ENCODE data around the gene THRAP3.
A peak's percentile ranks its signal among the peaks of the same experiment; 100 is the strongest.

Gene THRAP3

DNA sequence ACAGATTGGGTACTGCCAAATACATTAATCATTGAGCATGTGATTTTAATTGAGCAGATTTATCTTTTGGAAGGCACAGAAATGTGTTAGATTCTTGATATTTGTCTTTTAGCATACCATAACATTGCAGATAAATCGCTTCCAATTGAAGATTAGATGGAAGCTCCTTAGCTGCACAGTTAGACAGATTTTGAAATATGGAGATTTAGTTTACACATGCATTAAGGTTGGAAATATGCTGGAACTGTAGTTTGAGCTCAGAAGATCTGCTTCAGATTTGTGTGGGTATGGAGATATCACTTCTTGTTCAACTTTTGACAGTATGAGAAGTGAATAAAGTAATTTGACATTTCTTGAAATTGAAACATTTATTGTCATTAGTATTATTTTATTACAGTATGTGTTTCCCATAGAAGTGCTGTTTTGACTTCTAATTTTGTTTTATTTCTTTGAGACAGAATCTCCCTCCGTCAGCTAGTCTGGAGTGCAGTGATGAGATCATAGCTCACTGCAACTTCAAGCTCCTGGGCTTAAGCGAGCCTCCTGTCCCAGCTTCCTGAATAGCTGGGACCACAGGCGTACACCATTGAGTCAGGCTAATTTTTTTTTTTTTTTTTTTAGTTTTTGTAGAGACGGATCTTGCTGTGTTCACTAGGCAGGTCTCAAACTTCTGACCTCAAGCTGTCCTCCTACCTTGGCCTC, 29.1 kb downstream of the THRAP3 start:
- no peak for DNase-seq

DNA sequence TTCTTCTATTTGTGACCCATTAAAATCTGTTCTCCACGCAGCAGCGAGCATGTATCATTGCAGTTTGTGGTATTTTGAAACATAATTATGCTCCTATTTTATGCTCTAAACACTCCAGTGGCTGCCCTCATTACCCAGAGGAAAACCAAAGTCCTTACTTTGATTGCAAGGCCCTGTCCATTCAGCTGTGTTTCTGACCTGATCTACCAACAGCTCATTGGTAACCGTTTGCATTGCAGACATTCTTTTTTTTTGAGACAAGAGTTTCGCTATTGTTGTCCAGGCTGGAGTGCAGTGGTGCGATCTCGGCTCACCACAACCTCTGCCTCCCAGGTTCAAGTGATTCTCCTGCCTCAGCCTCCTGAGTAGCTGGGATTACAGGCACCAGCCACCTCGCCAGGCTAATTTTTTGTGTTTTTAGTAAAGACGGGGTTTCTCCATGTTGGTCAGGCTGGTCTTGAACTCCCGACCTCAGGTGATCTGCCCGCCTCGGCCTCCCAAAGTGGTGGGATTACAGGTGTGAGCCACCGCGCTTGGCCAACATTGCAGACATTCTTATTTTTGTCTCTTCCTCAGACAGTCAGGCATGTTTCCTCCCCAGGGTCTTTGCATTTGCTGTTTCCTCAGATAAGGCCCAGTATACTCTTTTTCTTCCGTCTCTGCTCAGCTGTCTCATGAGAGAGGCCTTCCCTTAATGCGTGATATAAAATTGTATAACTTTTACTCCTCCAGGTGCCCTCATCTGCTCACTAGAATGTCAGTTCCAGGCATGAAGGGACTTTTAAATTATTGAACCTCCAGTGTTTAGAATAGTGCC, 32.5 kb downstream of the THRAP3 start:
- no peak for DNase-seq

DNA sequence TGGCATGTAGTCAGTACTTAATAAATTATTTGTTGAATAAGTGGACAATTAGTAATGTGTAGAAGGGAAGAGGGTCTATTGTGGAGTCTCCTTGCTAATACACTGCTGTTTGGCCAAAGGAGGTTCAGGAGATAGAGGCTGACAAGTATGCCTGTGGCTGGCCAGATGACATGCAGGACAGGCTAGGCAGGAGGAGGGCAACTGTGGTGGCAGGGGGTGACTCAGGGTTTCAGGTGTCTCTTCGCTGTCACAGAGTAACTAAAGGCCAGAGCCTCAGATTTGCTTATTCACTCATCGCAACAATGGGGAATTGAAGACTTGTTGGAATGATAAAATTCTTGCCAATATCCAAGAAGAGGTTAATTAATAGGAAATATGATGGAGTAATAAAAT, 33.1 kb downstream of the THRAP3 start:
- no peak for DNase-seq

DNA sequence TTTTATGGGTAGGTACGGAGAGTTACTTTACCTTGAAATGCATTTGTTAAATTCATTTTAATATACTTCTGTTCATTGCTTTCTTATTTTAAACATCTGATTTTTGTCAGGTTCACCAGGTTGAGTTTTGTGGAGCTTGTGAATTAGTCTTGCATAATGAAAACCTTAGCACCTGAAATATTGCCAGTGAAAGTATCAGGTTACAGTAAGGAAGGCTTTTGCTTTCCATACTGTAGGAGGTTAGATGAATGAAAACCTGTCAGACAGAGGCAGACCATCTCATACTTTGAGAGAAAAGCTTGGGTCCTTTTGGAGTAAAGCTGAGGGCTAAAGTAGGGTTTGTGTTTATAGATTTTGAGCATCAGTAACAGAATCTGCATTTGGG, 34.7 kb downstream of the THRAP3 start:
- DNase-seq, result no peak

- no peak for DNase-seq
These were observed 44.7 kb downstream of the THRAP3 start for GRCh38 chr1:36268981-36269380.

DNA sequence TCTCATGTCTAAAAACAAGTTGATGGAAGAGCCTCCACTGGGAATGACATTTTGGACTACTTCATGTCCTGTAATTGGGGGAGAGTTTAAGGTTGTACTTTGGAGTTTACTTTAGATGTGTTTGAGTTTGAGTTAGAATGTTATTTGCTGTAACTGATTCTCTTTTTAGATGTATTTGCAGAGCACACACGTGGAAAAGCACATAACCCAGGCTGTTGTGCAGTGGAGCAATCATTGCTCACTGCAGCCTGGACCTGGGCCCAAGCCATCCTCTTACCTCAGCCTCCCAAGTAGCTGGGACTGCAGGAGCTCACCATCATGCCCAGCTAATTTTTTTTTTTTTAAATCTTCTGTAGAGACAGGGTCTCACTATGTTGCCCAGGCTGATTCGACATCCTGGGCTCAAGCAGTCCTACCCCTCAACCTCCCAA, 45.2 kb downstream of the THRAP3 start:
- no peak for DNase-seq

DNA sequence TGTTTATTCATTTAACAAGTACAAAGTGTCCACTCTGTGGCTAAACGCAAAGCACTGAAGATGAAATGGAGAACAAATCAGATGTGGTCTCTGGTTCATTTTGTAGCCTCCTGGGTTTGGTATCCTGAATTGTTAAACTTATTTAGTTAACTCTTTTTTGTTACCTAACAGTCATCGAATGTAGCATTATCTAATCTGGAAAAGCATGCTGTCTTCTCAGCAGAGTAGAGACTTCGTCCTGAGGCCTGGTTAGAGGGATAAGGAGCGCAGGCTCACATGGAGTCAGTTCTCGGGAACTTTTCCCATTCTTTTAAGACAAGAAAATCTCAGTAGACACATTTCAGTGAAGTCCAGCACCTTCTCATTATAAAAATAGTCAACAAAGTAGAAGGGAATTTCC, 48.8 kb downstream of the THRAP3 start:
- DNase-seq, result no peak

DNA sequence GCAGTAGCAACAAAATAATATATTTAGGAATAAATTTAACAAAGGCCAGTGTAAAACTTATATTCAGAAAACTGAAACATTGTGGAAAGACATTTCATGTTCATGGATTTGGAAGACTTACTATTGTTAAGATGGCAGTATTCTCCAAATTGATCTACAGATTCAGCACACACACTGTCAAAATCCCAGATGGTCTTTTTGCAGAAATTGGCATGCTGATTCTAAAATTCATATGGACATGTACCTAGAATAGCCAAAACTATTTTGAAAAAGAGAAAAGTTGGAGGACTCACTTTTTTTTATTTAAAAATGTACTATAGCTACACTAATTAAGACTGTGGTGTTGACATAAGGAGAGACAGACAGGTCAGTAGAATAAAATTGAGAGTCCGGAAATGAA, 50.0 kb downstream of the THRAP3 start:
- no peak for DNase-seq

DNA sequence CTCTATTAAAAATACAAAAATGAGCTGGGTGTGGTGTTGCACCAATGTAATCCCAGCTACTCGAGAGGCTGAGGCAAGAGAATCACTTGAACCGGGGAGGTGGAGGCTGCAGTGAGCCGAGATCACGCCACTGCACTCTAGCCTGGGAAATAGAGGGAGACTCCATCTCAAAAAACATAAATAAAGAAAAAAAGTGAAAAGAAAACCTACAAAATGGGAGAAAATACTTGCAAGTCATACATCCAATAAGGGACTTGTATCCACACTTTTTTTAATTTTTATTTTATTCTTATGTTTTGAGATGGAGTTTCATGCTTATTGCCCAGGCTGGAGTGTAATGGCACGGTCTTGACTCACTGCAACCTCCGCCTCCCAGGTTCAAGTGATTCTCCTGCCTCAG, 52.4 kb downstream of the THRAP3 start:
- DNase-seq, result no peak

DNA sequence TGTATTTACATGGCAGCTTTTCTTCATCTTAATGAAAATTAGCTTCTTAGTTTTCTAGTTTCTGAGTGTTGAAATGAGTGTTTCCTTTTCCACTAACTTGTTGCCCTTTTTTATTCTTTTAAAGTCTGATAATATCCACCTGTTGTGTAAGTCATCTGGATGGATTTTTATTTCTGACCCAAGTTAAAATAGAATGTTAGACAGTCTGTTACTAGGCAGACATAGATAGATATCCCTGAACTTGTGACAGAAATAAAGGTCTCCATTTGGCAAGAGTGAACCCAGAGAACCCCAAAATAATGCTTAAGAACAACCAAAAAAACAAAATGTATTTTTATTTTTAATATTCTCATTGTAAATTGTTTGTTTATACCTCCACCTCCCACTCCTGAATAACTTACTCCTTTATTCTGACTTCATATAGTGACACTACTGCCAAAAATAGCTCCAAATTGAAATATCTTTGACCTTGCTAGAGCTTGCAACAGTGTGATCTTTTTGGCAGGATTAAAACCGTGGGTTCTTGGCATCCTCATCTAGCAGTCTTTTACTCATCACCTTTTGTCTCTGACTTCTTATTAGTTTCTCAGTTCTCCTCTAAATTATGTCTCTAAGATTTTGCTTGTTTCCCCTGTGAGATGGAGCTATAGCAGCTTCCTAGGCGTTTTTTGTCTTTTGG, 55.0 kb downstream of the THRAP3 start:
- no peak for DNase-seq

DNA sequence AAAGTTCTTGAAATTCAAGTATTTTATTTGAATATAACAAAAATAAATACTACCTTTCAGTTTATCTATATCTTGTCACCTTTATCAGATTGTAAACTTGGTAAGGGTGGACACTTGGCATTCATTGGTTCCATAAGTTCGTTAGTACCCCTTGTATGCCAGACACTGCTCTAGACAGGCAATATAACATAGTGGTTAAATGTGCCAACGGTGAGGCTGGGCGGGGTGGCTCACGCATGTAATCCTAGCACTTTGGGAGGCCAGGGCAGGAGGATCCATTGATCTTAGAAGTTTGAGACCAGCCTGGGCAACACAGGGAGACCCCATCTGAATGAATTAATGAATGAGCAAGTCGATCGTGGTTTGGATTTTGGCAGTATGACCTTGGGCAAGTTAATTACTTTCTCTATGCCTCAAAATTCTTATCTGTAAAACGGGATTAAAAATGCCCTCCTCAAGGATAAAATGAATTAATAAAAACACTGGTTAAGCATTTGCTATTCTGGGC, 55.6 kb downstream of the THRAP3 start:
- DNase-seq, result no peak

- DNase-seq, result no peak
These were observed 59.8 kb downstream of the THRAP3 start for GRCh38 chr1:36284061-36284460.

- no peak for DNase-seq
These were observed 60.3 kb downstream of the THRAP3 start for GRCh38 chr1:36284517-36284916.

DNA sequence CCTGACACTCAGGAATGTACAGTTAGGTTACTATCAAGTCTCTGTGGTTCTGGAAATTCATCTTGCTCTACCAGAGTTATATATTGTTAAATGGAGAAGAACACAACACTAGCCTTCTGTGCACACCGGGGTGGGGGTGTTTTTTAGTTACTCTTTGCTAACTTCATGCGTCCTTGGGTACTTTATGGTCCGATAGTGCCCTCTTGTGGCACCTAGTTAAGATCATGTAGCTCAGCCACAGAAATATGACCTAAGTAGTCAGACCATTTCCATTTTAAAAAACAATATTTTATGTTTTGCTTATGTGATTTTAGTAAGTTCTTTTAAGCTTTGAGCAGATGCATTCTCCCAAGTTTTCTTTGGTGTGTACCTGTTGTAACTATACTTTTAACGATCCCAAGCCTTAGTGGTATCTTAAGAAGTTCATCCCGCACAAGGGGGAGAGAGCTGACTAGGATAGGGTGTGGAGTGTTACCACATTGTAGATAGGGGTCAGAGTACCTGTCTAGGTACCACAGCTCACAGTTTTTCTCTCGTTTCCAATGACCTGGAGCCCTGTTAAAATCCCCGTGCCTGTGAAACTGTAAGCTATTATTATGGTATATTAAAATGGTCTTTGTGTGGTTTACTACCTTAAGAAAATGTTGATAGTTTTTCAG, 61.3 kb downstream of the THRAP3 start:
- peak; percentile 73 for DNase-seq

DNA sequence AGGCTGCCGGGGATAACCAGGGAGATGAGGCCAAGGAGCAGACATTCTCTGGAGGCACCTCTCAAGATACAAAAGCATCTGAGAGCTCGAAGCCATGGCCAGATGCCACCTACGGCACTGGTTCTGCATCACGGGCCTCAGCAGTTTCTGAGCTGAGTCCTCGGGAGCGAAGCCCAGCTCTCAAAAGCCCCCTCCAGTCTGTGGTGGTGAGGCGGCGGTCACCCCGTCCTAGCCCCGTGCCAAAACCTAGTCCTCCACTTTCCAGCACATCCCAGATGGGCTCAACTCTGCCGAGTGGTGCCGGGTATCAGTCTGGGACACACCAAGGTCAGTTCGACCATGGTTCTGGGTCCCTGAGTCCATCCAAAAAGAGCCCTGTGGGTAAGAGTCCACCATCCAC, 62.6 kb downstream of the THRAP3 start:
- DNase-seq, result no peak

DNA sequence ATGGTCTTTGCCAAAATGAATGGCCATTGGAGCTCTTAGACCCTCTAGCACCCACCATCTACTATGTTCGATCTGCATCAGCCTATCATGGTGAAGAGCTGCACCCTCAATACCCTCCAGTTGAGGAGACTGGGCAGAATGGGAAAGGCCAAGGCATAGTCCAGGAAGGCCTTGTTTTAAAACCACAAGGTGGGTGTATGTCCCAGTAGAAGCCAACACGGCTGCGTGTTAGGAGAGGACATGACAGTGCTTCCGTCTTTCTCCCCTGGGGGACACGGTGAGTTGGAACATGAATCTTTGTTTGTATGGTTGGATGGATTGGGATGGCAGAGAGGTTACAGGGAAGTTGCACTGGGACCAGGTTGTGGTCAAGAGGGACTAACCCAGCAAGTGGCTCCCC, 63.4 kb downstream of the THRAP3 start:
- no peak for DNase-seq

DNA sequence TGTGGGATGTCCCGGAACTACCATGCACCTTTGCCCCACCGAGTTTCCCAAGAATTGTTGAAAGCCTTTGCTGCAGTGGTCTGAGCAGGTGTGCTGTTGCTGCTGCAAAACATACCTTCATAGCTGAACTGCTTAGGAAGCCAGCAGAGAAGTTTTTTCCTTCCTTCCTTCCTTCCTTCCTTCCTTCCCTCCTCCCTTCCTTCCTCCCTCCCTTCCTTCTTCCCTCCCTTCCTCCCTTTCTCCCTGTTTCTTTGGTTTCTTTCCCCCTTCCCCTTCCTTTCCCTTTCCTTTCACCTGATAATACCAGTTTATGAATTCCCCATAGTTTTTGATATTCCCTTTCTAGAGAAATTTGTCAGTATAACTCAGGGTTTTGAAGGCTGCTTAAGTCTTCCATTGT, 71.1 kb downstream of the THRAP3 start:
- DNase-seq, result no peak

GRCh38 chr1:36297062-36297461, 72.8 kb downstream of the THRAP3 start:
- DNase-seq, result no peak

GRCh38 chr1:36298640-36299039, 74.4 kb downstream of the THRAP3 start:
- DNase-seq, result no peak

DNA sequence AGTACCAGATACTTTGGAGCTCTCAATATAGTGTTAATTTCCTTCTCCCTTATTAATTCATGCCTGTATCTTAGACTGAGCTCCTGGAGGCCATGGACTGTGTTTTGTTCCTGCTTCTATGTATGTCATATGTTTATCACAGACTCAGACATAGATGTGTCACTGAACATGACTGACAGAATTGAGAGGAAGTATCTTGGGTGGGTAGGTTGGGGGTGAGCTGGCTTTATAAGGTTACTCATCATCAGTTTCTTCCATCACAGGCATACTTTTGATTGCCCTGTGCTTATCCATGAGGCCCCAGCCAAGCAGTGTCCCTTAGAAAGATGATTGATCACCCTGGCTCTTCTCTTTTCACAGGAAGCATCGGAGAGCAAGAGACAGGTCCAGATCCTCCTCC, 76.3 kb downstream of the THRAP3 start:
- DNase-seq, result no peak

GRCh38 chr1:36301220-36301619, 77.0 kb downstream of the THRAP3 start:
- DNase-seq, result no peak

GRCh38 chr1:36303244-36303643, 79.0 kb downstream of the THRAP3 start:
- DNase-seq, result no peak

DNA sequence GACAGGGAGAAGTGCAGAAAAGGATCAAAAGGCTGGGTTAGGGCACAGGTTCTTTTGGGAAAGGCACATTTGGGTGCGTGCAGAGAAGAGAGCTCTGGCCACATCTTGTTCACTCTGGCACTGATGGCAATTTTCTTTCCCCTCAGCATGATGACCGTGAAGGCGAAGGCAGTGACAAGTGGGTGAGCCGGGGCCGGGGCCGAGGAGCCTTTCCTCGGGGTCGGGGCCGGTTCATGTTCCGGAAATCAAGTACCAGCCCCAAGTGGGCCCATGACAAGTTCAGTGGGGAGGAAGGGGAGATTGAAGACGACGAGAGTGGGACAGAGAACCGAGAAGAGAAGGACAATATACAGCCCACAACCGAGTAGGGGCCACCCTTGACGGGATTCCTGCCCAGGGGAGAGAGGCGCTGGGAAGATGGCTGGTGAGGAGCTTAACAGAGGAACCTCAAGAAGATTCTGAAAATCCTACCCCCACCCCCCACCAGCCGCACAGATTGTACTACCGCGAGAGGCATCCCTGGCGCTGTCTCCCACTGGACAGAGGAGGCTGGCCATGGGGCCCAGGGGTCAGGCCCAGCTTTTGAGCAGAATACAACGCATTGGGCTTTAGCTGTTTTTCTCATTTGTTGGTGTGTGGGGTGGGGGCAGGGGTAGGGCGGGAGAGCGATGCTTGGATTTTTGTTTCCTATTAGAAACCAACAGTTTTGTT, 79.6 kb downstream of the THRAP3 start:
- no peak for DNase-seq

Measured in amniotic stem cell (primary cell).